ENCODE measurements around the gene LRRC4C.
A peak's percentile ranks its signal among the peaks of the same experiment; 100 is the strongest.

The LRRC4C gene

GRCh38 chr11:41459465-41460401, at the start of gene LRRC4C:
LRRC4C (minus strand) TSS chr11:41459652.
- peak in 1 of 3 experiments; percentile 11 for DNase-seq

- DNase-seq = no peak
Observed at GRCh38 chr11:41508121-41508520, 48.7 kb upstream of the LRRC4C start.

GRCh38 chr11:41499429-41499828, 40.0 kb upstream of the LRRC4C start:
- DNase-seq = no peak

GRCh38 chr11:41498726-41499125, 39.3 kb upstream of the LRRC4C start:
- peak in 2 of 3 experiments; percentile 2 to 26 for DNase-seq

GRCh38 chr11:41497974-41498373, 38.5 kb upstream of the LRRC4C start:
- DNase-seq = no peak

- no peak for DNase-seq
Observed at GRCh38 chr11:41494716-41495115, 35.3 kb upstream of the LRRC4C start.

- no peak for DNase-seq
Observed at GRCh38 chr11:41486424-41486823, 27.0 kb upstream of the LRRC4C start.

- DNase-seq = no peak
Observed at GRCh38 chr11:41483956-41484355, 24.5 kb upstream of the LRRC4C start.

GRCh38 chr11:41479179-41479578, 19.7 kb upstream of the LRRC4C start:
- DNase-seq = no peak

- DNase-seq = peak in 2 of 3 experiments; percentile 45 to 54
Observed at GRCh38 chr11:41461057-41461681, 1.7 kb upstream of the LRRC4C start.

- DNase-seq = no peak
Observed at GRCh38 chr11:41458641-41459040, 811 bp downstream of the LRRC4C start.

GRCh38 chr11:41458154-41458553, 1.3 kb downstream of the LRRC4C start:
- DNase-seq = no peak

GRCh38 chr11:41457216-41458014, 2.0 kb downstream of the LRRC4C start:
- no peak for DNase-seq

- no peak for DNase-seq
Observed at GRCh38 chr11:41456269-41456668, 3.2 kb downstream of the LRRC4C start.

- no peak for DNase-seq
Observed at GRCh38 chr11:41451011-41451410, 8.4 kb downstream of the LRRC4C start.

- no peak for DNase-seq
Observed at GRCh38 chr11:41449483-41450050, 9.9 kb downstream of the LRRC4C start.

GRCh38 chr11:41446566-41446965, 12.9 kb downstream of the LRRC4C start:
- no peak for DNase-seq

- no peak for DNase-seq
Observed at GRCh38 chr11:41446107-41446506, 13.3 kb downstream of the LRRC4C start.

GRCh38 chr11:41437006-41437490, 22.4 kb downstream of the LRRC4C start:
- no peak for DNase-seq

- no peak for DNase-seq
Observed at GRCh38 chr11:41435531-41435930, 23.9 kb downstream of the LRRC4C start.

GRCh38 chr11:41431784-41432183, 27.7 kb downstream of the LRRC4C start:
- DNase-seq = peak; percentile 10 to 59 (median 20)

GRCh38 chr11:41419901-41420300, 39.6 kb downstream of the LRRC4C start:
- DNase-seq = no peak

Data from NCI-H1417 (cell line).